ENCODE measurements around the gene GYPC. TPM values are rescaled to one million over a fixed set of nuclear protein-coding genes. Genes with fewer than 3 reads are reported as not detected.

Gene GYPC
- polyA plus RNA-seq, 1 donor (not counting 4 experiments of a cell fraction or from before 2014, with no cell fraction given): not detected

DNA sequence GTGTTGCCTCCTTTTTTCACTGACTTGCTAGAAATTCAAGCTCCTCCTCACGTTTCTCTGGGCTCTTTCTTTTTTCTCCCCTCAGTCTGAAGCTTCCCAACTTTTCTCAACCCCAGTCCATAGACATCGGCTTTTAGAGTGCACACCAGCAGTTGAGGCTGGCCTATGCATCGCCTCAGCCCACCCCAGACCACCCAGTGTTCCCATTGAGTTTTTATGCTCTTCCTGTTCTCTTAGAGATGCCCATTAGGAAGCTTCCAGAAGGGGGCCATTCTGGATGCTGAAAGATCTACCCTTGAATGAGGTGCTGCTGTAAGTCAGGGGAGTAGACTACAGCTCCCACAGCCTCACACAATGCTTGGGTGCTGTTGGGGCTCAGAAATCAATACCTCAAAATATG, 12.0 kb upstream of the GYPC start:
- no peak overlapping the region for H2AFZ ChIP-seq (ENCODE audit: control insufficient read depth, low read length)
- H3K79me2 ChIP-seq (ENCODE audit: control insufficient read depth, insufficient read depth, low read length): no peaks in the 10 kb centered on the region
- H4K20me1 ChIP-seq (ENCODE audit: control insufficient read depth, extremely low read depth, insufficient read depth, low read length): no peaks in the 10 kb centered on the region
- H3K9ac ChIP-seq (ENCODE audit: control insufficient read depth, extremely low read depth, insufficient read depth, low read length): no peak overlapping the region
- no peaks in the 10 kb centered on the region for H3K9me3 ChIP-seq (ENCODE audit: control insufficient read depth, low read depth, low read length)
- H3K36me3 ChIP-seq (ENCODE audit: control insufficient read depth in 2 of 2, extremely low read depth in 1 of 2, insufficient read depth in 2 of 2, low read length in 2 of 2): no peaks in the 10 kb centered on the region
- H3K4me3 ChIP-seq (ENCODE audit: control insufficient read depth in 2 of 3, extremely low read depth in 1 of 3, insufficient read depth in 2 of 3, low read depth in 1 of 3, low read length in 3 of 3): no peak overlapping the region
- TF ChIP-seq, protein P1, sequence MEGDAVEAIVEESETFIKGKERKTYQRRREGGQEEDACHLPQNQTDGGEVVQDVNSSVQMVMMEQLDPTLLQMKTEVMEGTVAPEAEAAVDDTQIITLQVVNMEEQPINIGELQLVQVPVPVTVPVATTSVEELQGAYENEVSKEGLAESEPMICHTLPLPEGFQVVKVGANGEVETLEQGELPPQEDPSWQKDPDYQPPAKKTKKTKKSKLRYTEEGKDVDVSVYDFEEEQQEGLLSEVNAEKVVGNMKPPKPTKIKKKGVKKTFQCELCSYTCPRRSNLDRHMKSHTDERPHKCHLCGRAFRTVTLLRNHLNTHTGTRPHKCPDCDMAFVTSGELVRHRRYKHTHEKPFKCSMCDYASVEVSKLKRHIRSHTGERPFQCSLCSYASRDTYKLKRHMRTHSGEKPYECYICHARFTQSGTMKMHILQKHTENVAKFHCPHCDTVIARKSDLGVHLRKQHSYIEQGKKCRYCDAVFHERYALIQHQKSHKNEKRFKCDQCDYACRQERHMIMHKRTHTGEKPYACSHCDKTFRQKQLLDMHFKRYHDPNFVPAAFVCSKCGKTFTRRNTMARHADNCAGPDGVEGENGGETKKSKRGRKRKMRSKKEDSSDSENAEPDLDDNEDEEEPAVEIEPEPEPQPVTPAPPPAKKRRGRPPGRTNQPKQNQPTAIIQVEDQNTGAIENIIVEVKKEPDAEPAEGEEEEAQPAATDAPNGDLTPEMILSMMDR (optimal IDR thresholded peaks at IDR 0.05 in 1 of 3, IDR thresholded peaks at IDR 0.05 in 1 of 3, conservative IDR thresholded peaks at IDR 0.05 in 1 of 3; ENCODE audit: extremely low read depth in 1 of 3, insufficient read depth in 2 of 3, low read length in 3 of 3): no peak
- no peak for TF ChIP-seq EZH2 (IDR thresholded peaks at IDR 0.05; ENCODE audit: low read length)
- no peaks in the 10 kb centered on the region for H3K9me1 ChIP-seq (ENCODE audit: control insufficient read depth, extremely low read depth, insufficient read depth, low read length)
- H3K27me3 ChIP-seq (ENCODE audit: control insufficient read depth, extremely low read depth, insufficient read depth, low read length): no peaks in the 10 kb centered on the region
- FAIRE-seq (no peak), DNase-seq (ENCODE audit: low read depth, low spot score) (no peak)
- dilution Hi-C loops (cut with MboI; ENCODE audit: extremely low pct_ligation_motif_present, low sequenced_read_pairs): no loop called here
- H3K27ac ChIP-seq (ENCODE audit: control insufficient read depth, insufficient read depth, low read length): no peak overlapping the region
- H3K4me2 ChIP-seq (ENCODE audit: control insufficient read depth, extremely low read depth, insufficient read depth, low read depth, low read length): no peak overlapping the region
- no peaks in the 10 kb centered on the region for H3K4me1 ChIP-seq (ENCODE audit: control insufficient read depth, extremely low read depth, insufficient read depth, low read length)

DNA sequence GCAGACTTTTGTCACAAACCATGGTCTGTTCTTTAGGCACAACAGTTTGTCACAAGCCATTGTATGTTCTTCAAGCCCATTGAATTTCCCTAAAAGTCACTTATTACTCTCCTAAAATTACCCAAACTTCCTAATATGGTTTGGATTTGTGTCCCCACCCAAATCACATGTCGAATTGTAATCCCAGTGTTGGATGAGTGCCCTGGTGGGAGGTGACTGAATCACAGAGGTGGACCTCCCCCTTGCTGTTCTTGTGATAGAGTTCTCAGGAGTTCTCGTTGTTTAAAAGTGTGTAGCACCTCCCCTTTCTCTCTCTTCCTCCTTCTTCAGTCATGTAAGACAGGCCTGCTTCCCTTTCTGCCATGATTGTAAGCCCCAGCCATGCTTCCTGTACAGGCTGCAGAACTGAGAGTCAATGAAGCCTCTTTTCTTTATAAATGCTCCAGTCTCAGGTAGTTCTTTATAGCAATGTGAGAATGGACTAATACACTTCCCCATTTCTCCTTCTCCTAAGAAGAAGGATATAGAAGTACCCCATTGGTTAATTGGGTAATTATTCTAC, 11.2 kb upstream of the GYPC start:
- no peak for TF ChIP-seq EZH2 (IDR thresholded peaks at IDR 0.05; ENCODE audit: low read length)
- TF ChIP-seq, protein P1 (optimal IDR thresholded peaks at IDR 0.05 in 1 of 3, IDR thresholded peaks at IDR 0.05 in 1 of 3, conservative IDR thresholded peaks at IDR 0.05 in 1 of 3; ENCODE audit: extremely low read depth in 1 of 3, insufficient read depth in 2 of 3, low read length in 3 of 3): no peak
- Histone ChIP-seq H3K27ac (ENCODE audit: control insufficient read depth, insufficient read depth, low read length) (no peak overlapping the region), H2AFZ (ENCODE audit: control insufficient read depth, low read length) (no peak overlapping the region), H3K9ac (ENCODE audit: control insufficient read depth, extremely low read depth, insufficient read depth, low read length) (no peak overlapping the region), H3K9me1 (ENCODE audit: control insufficient read depth, extremely low read depth, insufficient read depth, low read length) (no peaks in the 10 kb centered on the region), H3K4me1 (ENCODE audit: control insufficient read depth, extremely low read depth, insufficient read depth, low read length) (no peaks in the 10 kb centered on the region), H4K20me1 (ENCODE audit: control insufficient read depth, extremely low read depth, insufficient read depth, low read length) (no peaks in the 10 kb centered on the region), H3K27me3 (ENCODE audit: control insufficient read depth, extremely low read depth, insufficient read depth, low read length) (no peaks in the 10 kb centered on the region), H3K79me2 (ENCODE audit: control insufficient read depth, insufficient read depth, low read length) (no peaks in the 10 kb centered on the region), H3K4me2 (ENCODE audit: control insufficient read depth, extremely low read depth, insufficient read depth, low read depth, low read length) (no peak overlapping the region), H3K4me3 (ENCODE audit: control insufficient read depth in 2 of 3, extremely low read depth in 1 of 3, insufficient read depth in 2 of 3, low read depth in 1 of 3, low read length in 3 of 3) (no peak overlapping the region), H3K9me3 (ENCODE audit: control insufficient read depth, low read depth, low read length) (no peaks in the 10 kb centered on the region), H3K36me3 (ENCODE audit: control insufficient read depth in 2 of 2, extremely low read depth in 1 of 2, insufficient read depth in 2 of 2, low read length in 2 of 2) (no peaks in the 10 kb centered on the region)
- FAIRE-seq: no peak
- dilution Hi-C loops (cut with MboI; ENCODE audit: extremely low pct_ligation_motif_present, low sequenced_read_pairs): no loop called here
- DNase-seq (ENCODE audit: low read depth, low spot score): no peak

Data from keratinocyte (primary cell).